ENCODE data around the gene LTB4R. TPM values are rescaled to one million over a fixed set of nuclear protein-coding genes. Genes with fewer than 3 reads are reported as not detected.

Gene LTB4R
- polyA plus RNA-seq, 3 donors: 2.4 to 2.9 (median 2.9) TPM

GRCh38 chr14:24277606-24278321 is 33.5 kb upstream of the LTB4R start:
- no peak for DNase-seq (ENCODE audit: low read depth in 3 of 3, low spot score in 2 of 3)

GRCh38 chr14:24278424-24278823 is 32.9 kb upstream of the LTB4R start:
- DNase-seq (ENCODE audit: low read depth in 3 of 3, low spot score in 2 of 3): no peak

- no peak for DNase-seq (ENCODE audit: low read depth in 3 of 3, low spot score in 2 of 3)
Measured at GRCh38 chr14:24279301-24280186, 31.8 kb upstream of the LTB4R start.

GRCh38 chr14:24280797-24281460 is 30.4 kb upstream of the LTB4R start:
- no peak for DNase-seq (ENCODE audit: low read depth in 3 of 3, low spot score in 2 of 3)

- no peak for DNase-seq (ENCODE audit: low read depth in 3 of 3, low spot score in 2 of 3)
Measured at GRCh38 chr14:24281636-24282035, 29.7 kb upstream of the LTB4R start.

GRCh38 chr14:24282736-24283135 is 28.6 kb upstream of the LTB4R start:
- DNase-seq (ENCODE audit: low read depth in 3 of 3, low spot score in 2 of 3): no peak

- DNase-seq (ENCODE audit: low read depth in 3 of 3, low spot score in 2 of 3): no peak
Measured at GRCh38 chr14:24283796-24284460, 27.4 kb upstream of the LTB4R start.

- DNase-seq (ENCODE audit: low read depth in 3 of 3, low spot score in 2 of 3): no peak
Measured at GRCh38 chr14:24284501-24285035, 26.7 kb upstream of the LTB4R start.

GRCh38 chr14:24285351-24285750 is 26.0 kb upstream of the LTB4R start:
- DNase-seq (ENCODE audit: low read depth in 3 of 3, low spot score in 2 of 3): no peak

- DNase-seq (ENCODE audit: low read depth in 3 of 3, low spot score in 2 of 3): no peak
Measured at GRCh38 chr14:24286996-24287395, 24.3 kb upstream of the LTB4R start.

GRCh38 chr14:24289649-24290280 is 21.5 kb upstream of the LTB4R start:
- no peak for DNase-seq (ENCODE audit: low read depth in 3 of 3, low spot score in 2 of 3)

GRCh38 chr14:24290746-24291145 is 20.6 kb upstream of the LTB4R start:
- DNase-seq (ENCODE audit: low read depth in 3 of 3, low spot score in 2 of 3): no peak

- no peak for DNase-seq (ENCODE audit: low read depth in 3 of 3, low spot score in 2 of 3)
Measured at GRCh38 chr14:24291446-24292117, 19.7 kb upstream of the LTB4R start.

- no peak for DNase-seq (ENCODE audit: low read depth in 3 of 3, low spot score in 2 of 3)
Measured at GRCh38 chr14:24292118-24292807, 19.0 kb upstream of the LTB4R start.

GRCh38 chr14:24293525-24293924 is 17.8 kb upstream of the LTB4R start:
- no peak for DNase-seq (ENCODE audit: low read depth in 3 of 3, low spot score in 2 of 3)

- DNase-seq (ENCODE audit: low read depth in 3 of 3, low spot score in 2 of 3): no peak
Measured at GRCh38 chr14:24296341-24297157, 14.8 kb upstream of the LTB4R start.

GRCh38 chr14:24297190-24297964 is 13.9 kb upstream of the LTB4R start:
- DNase-seq (ENCODE audit: low read depth in 3 of 3, low spot score in 2 of 3): no peak

All from right renal cortex interstitium (tissue), 3 donors.